ENCODE results near the gene SCN1B.
"Not testable (repeated sequence)": the region's sequence is repeated elsewhere in the genome, so short reads cannot be mapped to it uniquely, and the experiment has no call there.

Gene SCN1B

GRCh38 chr19:35000647-35001501 lies 29.4 kb upstream of the SCN1B start:
- peak; percentile 49 to 55 for DNase-seq (ENCODE audit: low read depth in 2 of 2)

DNA sequence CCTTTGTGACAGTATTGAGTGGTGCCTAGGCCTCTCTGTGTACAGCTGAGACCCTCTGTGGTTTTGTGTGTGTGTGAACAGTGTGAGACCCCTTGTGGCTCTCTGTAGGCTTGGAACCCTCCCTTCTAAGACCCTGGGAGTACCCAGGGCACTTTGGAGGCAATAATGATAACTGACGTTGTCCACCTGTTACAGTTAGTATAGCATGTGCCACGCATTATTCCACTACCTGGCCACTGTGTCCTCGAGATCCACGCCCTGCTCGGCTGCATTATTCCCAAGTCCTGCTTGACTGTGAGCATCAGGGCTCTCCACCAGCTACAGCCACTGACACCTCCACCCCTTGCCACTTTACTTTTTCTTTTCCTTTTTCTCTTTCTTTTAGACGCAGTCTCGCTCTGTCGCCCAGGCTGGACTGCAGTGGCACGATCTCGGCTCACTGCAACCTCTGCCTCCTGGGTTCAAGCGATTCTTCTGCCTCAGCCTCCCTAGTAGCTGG lies 28.2 kb upstream of the SCN1B start:
- DNase-seq (ENCODE audit: low read depth in 2 of 2): no peak

DNA sequence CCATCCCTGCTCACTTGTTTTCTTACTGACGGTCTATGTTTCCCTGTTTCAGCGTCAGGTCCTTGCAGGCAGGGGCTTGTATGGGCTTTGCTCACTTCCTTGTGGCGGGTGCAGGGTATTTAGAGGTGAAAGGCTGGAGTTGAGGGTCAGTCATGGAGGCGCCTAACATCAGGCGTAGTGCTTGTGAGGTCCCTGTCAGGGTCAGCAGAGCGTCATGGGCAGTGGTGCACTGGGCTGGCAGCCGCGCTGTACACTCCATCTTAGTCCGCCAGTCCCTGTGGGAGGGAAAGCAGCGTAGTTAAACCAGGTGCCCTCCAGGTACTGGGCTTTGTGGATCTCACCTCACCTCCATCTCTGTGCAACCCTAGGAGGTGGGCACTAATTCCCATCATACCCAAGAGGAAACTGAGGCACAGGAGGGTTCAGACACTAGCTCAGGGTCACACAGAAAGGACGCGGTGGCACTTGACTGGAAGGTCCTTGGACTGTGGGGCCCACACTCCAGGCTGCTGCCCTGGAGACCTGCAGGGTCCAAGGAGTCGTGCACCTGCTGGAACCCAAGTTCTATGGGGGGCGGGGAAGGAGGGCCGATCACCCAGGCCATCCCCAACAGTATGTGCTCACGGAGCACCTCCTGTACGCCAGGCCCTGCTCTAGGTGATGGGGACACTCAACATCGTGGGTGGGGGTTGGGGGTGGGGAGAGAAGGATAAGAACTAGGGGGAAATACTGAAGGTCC lies 25.6 kb upstream of the SCN1B start:
- DNase-seq (ENCODE audit: low read depth in 2 of 2): no peak

DNA sequence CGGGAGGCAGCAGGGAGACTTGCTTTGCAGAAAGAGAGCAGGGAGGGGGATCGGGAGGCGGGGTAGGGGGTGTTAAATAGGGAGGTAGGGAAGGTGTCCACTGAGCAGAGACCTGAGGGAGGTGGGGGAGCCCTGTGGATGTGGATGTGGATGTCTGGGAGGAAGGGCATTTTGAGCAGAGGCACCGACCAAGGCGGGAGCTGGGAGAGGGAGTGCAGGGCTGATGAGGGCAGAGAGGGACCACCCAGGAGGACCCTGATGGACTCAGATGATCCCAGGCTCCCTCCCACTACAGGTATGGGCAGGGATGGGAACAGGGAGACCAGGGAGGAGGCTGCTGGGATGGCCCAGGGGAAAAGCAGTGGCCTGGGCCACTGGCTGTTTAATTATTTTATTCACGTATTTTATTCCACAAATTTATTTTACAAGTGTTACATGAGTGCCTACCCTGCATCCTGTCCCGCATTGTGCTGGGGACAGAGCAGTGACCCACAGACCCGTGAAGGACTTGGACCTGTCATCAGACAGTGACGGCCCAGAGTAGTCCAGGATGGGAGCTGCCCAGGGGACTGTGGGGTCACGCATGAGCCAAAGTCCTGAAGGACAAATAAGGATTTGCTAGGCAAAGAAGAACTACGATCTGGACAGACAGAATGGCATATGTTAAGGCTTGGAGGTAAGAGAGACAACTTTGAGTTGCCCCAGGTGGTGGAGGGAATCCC lies 24.9 kb upstream of the SCN1B start:
- DNase-seq (ENCODE audit: low read depth in 2 of 2): no peak

DNA sequence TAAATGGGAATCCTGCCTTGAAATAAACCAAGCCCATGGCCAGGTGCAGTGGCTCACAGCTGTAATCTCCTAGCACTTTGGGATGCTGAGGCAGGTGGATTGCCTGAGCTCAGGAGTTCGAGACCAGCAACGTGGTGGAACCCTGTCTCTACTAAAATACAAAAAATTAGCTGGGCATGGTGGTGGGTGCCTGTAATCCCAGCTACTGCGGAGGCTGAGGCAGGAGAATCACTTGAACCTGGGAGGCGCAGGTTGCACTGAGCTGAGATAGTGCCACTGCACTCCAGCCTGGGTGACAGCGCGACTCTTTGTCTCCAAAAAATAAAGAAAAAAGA lies 24.3 kb upstream of the SCN1B start:
- not testable (repeated sequence) for DNase-seq (ENCODE audit: low read depth in 2 of 2)

- no peak for DNase-seq (ENCODE audit: low read depth in 2 of 2)
Measured at GRCh38 chr19:35006342-35006998, 23.8 kb upstream of the SCN1B start.

DNA sequence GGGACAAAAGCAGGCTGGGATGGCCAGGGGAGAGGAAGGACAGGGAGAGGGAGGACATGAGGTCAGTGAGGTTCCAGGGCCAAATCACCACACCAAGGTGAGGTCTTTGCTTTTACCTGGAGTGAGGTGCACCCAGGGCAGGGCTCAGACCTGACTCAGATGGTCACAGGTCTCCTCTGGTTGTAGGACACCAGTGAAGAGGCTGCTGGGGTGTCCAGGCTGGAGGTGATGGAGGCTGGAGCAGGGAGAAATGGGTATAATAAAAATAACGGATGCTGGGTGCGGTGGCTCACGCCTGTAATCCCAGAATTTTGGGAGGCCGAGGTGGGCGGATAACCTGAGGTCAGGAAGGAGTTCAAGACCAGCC lies 23.3 kb upstream of the SCN1B start:
- no peak for DNase-seq (ENCODE audit: low read depth in 2 of 2)

GRCh38 chr19:35007427-35007826 lies 22.8 kb upstream of the SCN1B start:
- not testable (repeated sequence) for DNase-seq (ENCODE audit: low read depth in 2 of 2)

DNA sequence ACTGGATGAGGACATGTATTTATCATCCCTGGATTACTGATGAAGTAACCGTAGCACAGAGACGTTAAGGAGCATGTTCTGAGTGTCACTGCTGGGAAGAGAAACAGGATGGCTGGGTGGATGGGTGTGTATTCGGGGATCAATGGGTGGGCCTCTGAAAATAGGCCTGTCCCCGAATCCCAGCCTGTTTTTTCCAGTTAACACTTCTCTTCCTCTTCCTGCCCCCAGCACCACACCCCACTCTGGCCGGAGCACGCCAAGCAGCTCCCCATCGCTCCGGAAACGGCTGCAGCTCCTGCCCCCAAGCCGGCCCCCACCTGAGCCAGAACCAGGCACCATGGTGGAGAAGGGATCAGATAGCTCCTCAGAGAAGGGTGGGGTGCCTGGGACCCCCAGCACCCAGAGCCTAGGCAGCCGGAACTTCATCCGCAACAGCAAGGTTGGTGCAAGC lies 21.4 kb upstream of the SCN1B start:
- no peak for DNase-seq (ENCODE audit: low read depth in 2 of 2)

DNA sequence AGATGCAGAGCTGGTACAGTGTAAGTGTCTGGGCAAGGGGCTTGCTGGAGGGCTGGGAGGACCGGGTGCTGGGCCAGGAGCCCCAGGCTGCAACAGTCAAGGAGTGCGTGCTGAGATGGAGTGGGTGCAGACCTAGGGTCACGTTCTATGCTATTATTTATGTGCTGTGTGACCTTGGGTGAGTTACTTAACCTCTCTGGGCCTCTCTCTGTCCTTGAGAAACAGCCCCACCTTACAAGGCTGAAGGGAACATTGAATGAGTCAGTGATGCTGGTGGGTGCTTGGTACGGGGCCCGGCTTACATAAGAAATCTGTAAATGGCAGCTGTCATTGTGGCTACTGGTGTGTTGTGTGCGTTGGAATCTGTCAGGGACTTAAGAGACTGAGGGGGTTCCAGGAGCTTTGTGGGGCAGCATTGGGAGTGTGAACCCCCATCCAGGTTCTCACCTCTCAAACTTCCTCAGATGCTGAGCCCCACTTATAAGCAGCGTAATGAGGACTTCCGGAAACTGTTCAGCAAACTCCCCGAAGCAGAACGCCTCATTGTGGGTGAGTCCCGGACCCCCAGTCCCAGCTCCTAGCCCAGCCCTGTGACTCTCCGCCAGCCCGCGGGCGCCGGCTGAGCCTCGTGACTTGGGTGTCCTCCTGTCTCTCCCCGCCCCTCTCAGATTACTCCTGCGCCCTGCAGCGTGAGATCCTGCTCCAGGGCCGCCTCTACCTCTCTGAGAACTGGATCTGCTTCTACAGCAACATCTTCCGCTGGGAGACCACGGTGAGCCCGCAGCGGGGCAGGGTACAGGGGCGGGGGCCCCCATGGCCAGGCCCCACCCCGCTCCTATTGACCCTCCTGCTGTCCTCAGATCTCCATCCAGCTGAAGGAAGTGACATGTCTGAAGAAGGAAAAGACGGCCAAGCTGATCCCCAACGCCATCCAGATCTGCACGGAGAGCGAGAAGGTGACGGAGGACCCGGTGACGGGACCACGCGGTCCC lies 20.6 kb upstream of the SCN1B start:
- DNase-seq (ENCODE audit: low read depth in 2 of 2): no peak

DNA sequence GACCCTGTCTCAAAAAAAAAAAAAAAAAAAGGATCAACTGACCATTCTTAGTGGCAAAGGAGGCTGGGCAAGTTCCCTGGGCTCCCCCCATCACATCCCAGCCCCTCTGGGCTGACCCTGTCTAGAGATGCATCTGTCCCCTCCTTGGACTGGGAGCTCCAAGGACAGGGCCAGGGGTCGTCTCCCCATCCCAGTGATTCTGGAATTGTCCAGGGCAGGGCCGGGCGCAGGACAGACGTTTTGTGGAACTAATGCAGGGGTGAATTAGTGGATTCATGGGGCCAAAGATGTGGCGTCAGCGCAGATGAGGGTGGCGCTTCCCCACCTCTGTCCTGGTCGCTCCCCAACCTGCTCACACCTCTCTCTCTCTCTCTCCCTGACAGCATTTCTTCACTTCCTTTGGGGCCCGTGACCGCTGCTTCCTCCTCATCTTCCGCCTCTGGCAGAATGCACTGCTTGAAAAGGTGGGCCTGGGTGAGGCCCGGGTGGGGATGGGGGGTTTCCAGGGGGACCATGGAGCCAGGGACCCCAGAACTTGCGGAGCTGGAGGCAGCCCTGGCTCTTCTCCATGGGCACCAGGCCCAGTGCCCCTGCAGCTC lies 19.1 kb upstream of the SCN1B start:
- no peak for DNase-seq (ENCODE audit: low read depth in 2 of 2)

GRCh38 chr19:35011737-35012682 lies 18.3 kb upstream of the SCN1B start:
- DNase-seq (ENCODE audit: low read depth in 2 of 2): no peak

GRCh38 chr19:35013041-35013819 lies 17.0 kb upstream of the SCN1B start:
- DNase-seq (ENCODE audit: low read depth in 2 of 2): peak; percentile 66 to 69

- DNase-seq (ENCODE audit: low read depth in 2 of 2): no peak
Measured at GRCh38 chr19:35013820-35014754, 16.2 kb upstream of the SCN1B start.

DNA sequence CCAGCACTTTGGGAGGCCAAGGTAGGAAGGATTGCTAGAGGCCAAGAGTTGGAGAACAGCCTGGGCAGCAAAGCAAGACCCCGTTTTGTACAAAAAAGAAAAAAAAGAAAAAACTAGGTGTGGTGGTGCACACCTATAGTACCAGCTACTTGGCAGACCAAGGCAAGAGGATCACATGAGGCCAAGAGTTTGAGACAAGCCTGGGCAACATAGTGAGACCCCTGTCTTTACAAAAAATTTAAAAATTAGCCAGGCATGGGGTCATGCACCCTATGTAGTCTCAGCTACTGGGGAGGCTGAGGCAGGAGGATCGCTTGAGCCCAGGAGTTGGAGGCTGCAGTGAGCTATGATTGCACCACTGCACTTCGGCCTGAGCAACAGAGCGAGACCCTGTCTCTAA lies 15.5 kb upstream of the SCN1B start:
- not testable (repeated sequence) for DNase-seq (ENCODE audit: low read depth in 2 of 2)

- DNase-seq (ENCODE audit: low read depth in 2 of 2): no peak
Measured at GRCh38 chr19:35015270-35015953, 14.9 kb upstream of the SCN1B start.

- DNase-seq (ENCODE audit: low read depth in 2 of 2): no peak
Measured at GRCh38 chr19:35015954-35016351, 14.3 kb upstream of the SCN1B start.
